GM18858 (cell line): ENCODE measurements around the gene PXDN.
"Not testable (repeated sequence)": the region's sequence is repeated elsewhere in the genome, so short reads cannot be mapped to it uniquely, and the experiment has no call there.

Source experiments
- ATAC-seq: cut with Tn5 transposase; IDR thresholded peaks from one replicate; pipeline ENCODE4 v1.9.1; 2021; ENCODE audit not compliant: unreplicated experiment

PXDN gene

DNA sequence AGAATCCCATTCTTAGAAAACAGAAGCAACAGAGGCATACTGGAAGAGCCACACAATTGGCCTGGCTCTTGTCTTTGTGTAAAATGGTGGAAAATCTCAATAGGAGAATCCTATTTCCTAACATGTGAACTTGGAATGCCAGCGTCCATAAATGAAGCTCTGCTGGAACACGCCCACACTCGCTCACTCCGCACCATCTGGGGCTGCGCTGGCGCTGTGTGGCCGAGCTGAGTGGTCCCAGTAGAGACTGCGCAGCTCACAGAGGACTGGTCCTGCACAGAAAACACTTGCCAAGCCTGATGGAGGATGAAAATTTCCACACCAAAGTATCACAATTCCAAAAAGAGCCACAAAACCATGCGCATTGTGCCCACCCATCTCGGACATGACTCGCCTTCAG is 56.2 kb downstream of the PXDN start:
- no peak for ATAC-seq

DNA sequence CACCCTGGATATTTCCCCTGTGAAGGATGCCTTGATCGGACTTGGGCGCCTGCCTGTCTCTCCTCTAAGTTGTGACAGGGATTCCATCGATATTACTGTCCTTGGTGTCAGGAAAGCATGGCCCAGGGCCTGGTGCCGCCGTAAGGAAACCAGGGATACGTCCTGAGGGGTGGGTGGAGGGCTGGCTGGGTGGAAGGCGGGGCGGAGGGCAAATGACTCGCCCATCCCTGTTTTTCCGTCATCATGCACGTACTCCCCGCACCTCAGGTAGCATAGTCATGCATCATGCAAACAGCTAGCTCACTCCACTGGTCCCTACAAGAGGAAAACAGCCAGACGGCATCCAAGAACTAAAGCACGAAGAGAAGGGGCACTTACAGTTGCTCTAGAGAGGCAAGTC is 57.1 kb downstream of the PXDN start:
- ATAC-seq, result no peak

DNA sequence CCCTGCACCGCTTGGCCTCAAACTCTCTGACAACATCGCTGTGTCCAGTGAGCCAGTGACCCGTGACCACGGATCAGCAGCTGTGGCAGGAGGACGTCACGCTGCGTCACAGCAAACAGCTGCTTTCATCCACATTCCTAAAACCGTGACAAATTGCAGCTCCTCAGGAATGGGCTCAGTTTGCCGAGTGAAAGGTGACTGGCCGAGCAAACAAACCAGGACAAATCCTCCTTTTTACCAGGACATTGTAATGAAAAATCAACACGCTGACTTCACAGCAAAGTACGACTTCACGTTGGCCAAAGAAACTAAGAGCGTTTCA is 57.6 kb downstream of the PXDN start:
- ATAC-seq, result no peak

DNA sequence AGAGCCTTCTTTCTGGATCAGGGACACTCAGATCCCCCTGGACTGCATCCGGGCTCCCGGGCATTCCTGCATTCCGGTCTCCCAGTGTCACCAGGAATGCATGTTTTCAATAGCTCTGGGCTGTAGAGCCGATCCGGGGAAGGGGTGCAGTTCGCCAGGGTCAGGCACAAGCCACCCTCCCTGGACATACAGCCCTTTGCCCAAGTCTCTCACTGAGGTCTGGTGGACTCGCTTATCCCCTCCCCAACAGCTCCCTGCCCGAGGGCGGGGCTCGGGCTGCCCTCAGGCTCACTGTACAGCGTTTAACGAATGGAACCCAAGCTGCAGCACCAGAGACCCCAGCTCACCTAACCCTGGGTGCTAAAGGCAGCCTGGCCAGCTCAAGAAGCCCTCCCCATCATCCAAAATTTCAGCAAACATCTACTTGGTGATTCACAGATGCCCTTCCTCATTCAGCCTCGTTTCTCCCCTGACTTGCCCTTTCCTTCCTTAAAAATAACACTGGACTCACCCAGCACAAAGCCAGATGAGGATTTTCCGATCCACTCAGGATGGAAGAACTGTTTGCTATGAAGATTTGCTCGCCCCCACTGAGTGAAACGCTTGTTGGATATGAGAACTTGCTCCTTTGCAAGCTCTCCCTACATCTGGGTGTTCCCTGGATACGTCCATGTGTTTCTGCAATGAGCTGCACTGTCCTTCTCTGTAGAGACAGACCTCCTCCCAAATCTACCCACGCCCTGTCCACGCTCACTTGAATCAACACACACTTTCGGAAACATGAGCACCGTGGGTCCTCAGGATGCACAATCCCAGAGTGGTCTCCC is 58.1 kb downstream of the PXDN start:
- ATAC-seq, result no peak

DNA sequence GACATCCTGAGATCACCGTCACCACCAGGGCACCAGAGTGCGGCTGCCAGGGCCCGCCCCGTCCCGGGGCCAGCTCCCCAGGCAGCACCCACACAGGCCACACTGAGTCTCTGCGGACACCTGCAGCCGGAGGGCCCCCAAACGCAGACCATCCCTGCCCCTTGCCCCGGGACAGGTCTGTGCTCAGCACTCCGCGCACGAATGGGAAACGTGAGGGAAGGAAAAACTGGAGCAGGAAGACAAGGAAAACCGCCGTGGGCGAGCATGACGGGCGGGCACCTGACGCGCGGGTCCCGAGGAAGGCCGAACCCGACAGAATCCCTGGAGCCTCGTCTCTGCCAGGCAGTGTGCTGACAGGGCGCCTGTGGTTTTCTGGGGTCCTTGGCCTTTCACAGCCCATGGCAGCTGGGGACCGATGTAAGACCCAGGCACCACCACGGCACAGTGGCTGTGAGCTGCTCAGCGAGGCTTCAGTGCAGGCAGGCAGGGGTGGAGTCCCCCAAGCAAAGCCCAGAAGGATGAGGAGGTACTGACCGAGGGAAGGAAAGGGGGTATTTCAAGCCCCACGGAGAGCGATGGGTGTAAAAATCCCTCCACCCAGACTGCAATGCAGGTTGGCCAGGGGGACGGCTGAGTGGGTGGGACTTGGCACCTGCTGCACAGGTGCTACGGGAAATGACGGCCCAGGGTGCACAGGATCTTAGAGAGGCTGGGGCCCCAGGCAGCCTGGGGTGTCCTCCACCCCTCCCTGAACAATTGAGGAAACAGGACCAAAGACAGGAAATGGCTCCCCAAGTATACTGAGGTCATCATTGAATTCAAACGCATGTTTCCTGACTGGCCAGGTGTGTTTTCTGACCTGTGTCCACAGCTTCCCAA is 59.0 kb downstream of the PXDN start:
- ATAC-seq, result no peak

DNA sequence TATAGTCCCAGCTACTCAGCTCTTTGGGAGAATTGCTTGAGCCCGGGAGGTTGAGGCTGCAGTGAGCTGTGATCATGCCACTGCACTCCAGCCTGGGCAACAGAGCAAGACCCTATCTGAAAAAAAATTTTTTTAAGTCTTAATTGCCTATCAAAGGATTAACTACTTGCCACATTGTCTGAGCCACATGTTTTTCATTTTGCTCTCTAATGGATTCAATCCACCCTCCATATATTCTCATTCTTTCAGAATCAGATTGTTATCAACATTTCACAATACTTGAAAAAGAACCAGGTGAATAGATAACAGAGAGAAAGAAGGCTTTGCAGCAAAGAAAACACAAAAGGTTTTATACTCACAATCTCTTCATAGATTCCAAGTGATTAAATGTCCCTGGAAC is 61.0 kb downstream of the PXDN start:
- no peak for ATAC-seq

DNA sequence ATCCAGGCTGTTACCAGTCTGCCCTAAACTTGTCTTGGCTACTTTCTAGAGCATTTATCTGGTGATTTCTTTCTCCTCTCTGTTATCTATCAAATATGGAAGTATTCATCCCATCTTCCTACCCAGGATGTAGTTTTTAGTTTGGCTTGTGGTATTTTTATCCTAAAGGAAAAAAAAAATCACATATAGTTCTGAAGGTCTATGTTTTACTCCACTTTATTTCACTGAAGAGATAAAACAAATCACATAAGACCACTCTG is 62.2 kb downstream of the PXDN start:
- ATAC-seq, result no peak

DNA sequence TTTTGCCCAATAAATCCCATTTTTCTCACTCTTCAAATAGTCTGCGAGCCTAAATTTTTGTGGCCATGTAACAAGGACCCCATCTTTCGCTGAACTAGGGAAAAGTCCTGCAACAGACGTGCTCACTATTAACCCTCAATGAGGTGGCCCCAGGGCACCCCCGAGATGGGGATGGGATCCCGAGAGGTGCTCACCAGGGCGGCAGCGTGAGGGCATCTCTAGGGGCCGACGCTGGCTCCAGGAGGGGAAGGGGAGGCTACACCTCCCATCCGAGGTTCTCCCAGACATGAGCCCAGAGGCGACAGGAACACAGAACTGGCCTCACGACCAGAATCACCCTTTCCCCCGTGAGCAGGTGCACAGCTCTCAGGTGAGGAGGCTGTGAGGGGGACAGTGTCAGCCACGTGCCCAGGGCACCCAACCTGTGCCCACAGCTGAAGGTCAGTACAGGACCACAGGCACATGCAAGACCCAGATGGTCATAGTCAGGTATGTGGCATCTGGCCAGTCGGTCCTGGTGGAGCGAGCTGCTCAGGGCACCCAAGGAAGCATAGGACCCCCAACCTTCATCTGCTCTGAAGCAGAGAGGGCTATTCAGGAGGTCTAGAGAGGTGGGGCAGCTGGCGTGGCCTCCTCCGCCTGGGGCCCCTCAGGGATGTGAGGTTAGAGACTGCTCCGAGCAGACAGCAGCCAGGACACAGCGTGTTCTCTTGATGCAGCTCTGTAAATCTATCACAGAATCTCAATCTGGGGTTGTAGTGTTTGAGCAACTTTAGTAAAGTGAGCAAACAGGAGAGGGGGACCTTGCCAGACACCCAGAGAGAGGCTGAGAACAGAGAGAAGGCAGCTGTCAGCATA is 62.8 kb downstream of the PXDN start:
- ATAC-seq, result no peak

DNA sequence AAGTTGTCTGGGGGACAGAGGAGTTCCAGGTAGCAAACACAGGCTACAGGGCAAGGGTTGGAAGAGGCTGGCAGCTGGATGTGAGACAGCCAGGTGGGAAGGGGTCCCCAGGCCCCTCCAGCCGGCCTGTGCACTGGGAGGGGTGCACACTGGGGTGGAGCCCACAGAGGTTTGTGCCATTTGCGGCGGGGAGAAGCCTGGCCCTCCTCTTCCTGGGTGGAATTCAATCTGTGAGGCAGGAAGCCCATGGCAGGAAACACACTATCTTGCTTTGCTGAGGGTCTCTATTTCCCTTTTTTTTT is 63.3 kb downstream of the PXDN start:
- no peak for ATAC-seq

DNA sequence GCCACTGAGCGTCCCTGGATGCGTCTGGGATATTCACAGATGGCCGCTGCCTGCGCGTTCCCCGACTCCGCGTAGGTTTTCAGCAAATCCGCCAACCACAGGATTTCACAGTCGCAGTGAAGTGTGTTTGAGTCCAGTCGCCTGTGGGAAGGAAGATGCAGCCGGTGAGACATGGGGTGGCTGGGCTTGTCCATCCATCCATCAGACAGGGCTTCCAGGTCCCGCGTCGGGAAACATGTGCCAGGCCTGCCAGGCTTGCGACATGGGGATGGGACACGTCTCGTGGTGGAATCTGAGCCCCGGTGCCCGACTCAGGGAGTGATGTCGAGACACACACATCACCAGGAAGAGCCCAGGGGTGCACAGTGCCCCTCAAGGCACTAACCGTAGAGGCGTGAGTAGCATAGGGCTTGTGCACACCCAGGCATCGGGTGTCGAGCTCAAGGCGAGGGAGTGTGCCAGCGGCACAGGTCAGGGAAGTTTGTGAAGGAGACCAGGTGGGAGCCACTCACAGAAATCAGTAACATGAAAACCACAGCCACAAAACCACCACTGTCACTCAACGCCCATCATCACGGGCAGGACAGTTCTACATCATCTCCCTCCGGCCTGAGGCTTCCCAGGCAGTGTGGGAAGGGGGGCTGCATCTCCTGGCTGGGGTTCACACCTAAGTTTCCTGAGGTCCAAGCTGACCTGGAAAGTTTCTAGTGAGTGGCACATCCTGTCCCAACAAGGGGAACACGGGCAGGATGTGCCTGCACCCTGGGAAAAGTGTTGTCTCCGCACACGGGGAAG is 63.9 kb downstream of the PXDN start:
- ATAC-seq, result no peak

DNA sequence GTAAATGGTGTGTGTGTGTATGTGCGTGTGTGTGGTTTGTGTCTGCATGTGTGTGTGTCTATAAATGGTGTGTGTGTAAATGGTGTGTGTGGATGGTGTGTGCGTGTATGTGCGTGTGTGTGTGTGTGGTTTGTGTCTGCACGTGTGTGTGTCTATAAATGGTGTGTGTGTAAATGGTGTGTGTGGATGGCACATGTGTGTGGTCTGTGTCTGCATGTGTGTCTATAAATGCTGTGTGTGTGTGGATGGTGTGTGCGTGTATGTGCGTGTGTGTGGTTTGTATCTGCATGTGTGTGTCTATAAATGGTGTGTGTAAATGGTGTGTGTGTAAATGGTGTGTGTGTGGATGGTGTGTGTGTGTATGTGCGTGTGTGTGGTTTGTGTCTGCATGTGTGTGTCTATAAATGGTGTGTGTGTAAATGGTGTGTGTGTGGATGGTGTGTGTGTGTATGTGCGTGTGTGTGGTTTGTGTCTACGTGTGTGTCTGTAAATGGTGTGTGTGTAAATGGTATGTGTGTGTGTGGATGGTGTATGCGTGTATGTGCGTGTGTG is 64.8 kb downstream of the PXDN start:
- ATAC-seq, result not testable (repeated sequence)

DNA sequence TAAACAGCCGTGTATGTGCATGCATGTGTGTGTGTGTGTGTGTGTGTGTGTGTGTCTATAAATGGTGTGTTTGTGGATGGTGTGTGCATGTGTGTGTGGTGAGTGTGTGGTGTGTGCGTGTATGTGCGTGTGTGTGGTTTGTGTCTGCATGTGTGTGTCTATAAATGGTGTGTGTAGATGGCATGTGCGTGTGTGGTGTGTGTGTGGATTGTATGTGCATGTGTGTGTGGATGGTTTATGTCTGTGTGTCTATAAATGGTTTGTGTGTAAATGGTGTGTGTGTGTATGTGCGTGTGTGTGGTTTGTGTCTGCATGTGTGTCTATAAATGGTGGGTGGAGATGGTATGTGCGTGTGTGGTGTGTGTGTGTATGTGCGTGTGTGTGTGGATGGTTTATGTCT is 65.2 kb downstream of the PXDN start:
- not testable (repeated sequence) for ATAC-seq

DNA sequence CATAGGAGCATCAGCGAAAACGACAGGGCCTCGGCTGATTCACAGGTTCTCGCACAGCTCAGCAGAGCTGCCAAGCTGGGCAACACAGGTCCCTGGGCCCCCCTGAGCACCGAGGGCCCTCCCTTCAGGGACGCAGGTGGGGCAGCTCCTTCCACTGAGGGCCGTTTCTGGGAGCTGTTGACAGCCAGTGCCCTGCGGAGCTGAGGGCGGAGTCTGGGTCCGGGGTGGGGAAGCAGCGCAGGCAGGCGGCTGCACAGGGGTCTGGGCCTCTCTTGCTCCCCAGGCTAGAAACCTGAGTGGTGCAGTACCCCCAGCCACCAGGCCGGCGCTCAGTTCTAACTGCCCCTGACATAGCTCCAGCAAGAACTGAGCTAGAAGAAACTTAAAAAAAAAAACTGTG is 65.7 kb downstream of the PXDN start:
- no peak for ATAC-seq

DNA sequence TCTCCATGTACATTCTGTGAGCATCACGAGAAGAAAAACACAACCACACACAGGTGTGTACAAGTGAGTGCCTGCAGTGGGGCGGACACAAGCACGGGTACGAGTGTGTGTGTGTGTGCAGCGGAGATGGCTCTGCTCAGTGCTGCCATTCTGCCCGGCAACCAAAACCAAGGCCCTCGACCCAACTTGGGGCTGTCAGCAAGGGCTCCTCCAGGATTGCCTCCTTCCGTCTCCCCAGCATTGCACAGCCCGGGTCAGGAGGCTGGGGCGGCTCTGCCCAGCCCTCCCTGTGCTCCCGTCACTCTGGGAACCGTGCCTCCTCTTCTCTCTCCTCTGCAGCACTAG is 66.5 kb downstream of the PXDN start:
- no peak for ATAC-seq

DNA sequence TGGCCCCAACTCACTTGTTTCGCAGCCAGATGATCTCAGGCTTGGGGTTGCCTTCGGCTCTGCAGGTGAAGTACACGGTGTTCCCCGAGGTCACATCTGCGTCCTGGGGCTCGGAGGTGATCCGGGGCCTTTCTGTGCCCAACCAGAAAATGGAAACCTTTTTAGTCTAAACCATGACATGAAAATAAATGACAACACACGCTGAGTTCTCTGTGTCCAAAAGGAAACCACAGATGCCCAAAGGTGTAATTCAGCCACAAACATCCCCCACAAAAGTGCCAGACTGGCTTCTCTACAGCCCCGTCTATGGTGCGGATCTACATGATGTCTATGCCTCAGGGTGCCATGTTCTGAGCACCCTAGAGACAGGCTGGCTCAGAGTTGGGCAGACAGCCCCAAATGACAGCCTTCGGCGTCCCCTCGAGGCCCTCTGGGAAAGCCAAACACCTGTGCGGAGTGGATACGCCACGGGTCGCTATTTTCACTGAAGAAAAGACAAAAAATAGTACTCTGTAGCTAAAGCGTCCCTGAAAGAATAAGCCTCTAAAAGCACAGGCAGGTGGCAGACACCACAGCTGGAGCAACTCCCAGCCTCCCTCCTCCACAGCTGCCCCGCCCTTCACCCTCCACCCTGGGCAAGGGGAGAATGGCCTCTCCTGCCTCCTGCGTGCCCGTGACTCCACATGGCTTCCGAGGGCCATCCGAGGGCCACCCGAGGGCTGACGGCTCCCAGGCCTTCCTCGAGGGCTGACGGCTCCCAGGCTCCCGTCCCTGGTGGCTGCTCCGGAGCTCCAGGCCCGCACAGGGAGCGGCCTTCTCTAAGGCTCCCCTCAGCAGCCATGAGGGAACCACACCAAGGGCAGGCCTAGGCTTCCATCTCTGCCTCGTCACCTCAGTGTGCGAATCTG is 67.1 kb downstream of the PXDN start:
- ATAC-seq, result no peak

DNA sequence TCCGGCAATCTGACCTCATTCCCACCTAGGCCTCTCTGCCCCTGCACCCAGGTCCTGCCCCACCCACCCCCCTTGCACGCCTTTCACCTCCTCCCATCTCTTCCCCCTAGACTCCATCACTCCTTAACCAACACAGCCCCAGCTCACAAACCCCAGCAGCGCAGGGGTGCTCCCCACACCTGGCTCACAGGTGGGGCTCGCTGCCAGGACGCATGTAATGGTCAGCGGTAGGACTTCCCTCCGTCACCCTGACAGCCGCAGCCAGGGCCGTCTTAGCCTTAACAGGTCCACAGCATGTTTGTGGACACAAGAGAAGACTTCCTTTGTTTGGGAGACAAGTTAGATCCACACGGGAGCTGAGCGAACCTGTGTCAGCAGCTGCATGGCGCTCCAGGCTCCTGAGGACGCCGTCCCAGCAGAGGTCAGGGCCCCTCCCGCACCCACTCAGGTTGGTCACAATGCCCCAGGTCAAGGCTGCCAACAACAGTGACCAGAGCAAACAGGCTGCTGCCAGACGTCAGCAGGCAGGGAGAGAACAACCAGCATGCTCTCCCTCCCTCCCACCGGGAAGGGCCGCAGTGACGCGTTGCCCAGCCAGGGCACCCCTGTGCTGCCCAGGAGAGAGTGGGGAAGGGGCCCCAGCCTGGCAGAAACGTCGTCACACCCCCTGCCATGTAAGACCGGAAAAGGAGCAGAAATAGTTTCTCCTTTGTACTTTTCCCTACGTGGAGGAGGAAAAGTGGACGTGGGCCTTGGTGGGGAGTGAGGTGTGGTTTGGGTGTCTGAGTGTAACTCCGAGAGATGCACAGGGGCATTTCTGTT is 68.0 kb downstream of the PXDN start:
- ATAC-seq, result no peak

DNA sequence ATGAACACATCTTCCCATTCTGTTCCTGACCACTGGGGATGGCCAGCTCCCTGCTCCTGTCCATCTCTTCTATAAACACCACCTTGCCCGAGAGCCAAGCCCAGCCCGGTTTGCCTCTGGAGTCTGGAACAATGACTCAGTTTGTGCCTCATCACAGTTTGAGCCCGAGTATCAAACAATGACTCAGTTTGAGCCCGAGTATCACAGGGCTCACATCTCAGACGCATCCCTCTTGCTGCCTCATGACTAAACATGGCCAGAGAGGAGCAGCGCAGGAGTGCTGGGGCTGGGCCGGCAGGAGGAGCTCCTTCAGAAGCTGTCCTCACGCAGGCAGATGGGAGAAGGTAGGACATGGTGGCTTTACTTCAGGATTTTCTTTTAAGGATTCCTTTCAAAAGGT is 68.7 kb downstream of the PXDN start:
- ATAC-seq, result no peak

DNA sequence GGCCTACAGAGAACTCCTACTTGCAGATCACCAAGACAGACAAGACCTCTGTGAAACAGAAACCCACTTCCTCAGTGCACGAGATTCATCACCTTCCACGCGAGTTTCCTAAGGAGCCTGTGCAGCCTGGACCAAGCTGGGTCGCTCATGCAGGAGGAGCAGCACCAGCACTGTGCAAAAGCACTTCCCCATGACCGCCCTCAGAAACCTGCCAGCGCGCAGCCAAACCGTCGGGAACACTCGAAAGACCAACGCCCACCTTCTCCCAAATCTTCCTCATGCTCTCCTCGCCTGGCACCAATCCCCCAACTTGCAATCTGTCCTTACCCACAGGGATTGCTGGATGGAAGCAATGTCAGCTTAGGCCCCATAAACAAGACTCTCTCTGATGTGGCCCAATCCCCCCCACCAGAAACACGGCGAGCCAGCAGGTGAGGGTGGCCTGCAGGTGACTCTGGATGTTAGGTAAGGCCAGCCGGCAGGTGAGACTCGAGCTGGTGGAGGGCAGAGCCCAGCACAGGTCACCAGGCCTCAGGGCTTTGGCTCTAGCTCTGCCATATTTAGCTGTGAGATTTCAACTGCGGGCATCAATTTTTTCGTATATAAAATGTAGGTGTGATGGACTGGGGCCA is 69.4 kb downstream of the PXDN start:
- no peak for ATAC-seq

DNA sequence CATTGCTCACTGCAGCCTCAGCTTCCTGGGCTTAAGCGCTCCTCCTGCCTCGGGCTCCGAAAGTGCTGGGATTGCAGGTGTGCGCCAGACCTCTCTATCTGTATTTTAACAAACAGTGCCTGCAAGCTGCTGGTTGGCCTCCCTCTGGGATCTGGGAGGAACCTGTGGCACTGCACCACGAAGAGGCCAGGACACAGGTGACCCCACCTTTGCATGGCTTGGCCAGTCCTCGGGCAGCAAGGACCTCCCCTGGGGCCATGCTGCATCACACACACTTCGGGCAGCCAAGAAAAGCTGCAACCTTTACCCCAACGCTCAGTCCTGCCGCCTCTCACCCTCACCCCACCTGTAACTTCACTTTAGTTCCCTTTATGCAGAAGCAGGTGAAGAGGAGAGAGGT is 70.0 kb downstream of the PXDN start:
- ATAC-seq, result no peak
